Mesothelial cell of epicardium (in vitro differentiated cells): ENCODE data around the gene PIMREG. TPM values are rescaled to one million over a fixed set of nuclear protein-coding genes. Genes with fewer than 3 reads are reported as not detected.
A peak's percentile ranks its signal among the peaks of the same experiment; 100 is the strongest.

Source experiments
- DNase-seq, 2 experiments: peaks; one replicate each; pipeline ENCODE4 v3.0.0; 2021; ENCODE audit warnings: low spot score in 2 of 2; ENCODE audit not compliant: unreplicated experiment in 2 of 2
- H3K27ac Mint-ChIP-seq: 2 replicates; pipeline ENCODE4 v1.8.0; 2021; ENCODE audit warnings: mixed read lengths
- H3K27me3 Mint-ChIP-seq: 2 replicates; pipeline ENCODE4 v1.8.0; 2021; ENCODE audit warnings: low read depth, mixed read lengths
- H3K36me3 Mint-ChIP-seq: 2 replicates; pipeline ENCODE4 v1.8.0; 2021; ENCODE audit warnings: mixed read lengths
- H3K4me1 Mint-ChIP-seq: 2 replicates; pipeline ENCODE4 v1.8.0; 2021; ENCODE audit warnings: mixed read lengths
- H3K4me3 Mint-ChIP-seq: 2 replicates; pipeline ENCODE4 v1.8.0; 2021; ENCODE audit warnings: mild to moderate bottlenecking, moderate library complexity, mixed read lengths
- H3K9me3 Mint-ChIP-seq: 2 replicates; pipeline ENCODE4 v1.8.0; 2021; ENCODE audit warnings: mixed read lengths
- CTCF ChIP-seq: fragments of 200-600 bp; sonication (generic); IDR thresholded peaks from one replicate; pipeline ENCODE4 v1.5.0; 2021; ENCODE audit warnings: antibody characterized with exemption; ENCODE audit not compliant: unreplicated experiment
- total RNA-seq: library from RNA; stranded (reverse); gene quantifications from 3 replicates; pipeline ENCODE4 v1.2.1, GENCODE V29; 2021

The PIMREG gene
- 12.1 to 13.9 TPM (median 12.2 TPM) in 3 replicates for total RNA-seq

- H3K9me3 Mint-ChIP-seq, result no peaks in the 10 kb centered on the region
- H3K4me3 Mint-ChIP-seq, result peak within 1 kb of the TSS; percentile 90
These were observed at the start of gene PIMREG for GRCh38 chr17:6443692-6444570. Gene PIMREG, plus strand, starts transcription at chr17:6444455. Its CDS starts 656 bp downstream, at chr17:6445111.

GRCh38 chr17:6398955-6399354 lies 45.3 kb upstream of the PIMREG start:
- H3K27ac Mint-ChIP-seq, result no peak overlapping the region
- peaks cover 4% of the 10 kb centered on the region for H3K9me3 Mint-ChIP-seq
- H3K4me3 Mint-ChIP-seq, result no peak overlapping the region
- peaks cover 8% of the 10 kb centered on the region for H3K4me1 Mint-ChIP-seq
- peaks cover 7% of the 10 kb centered on the region for H3K27me3 Mint-ChIP-seq
- TF ChIP-seq CTCF, result no peak
- DNase-seq, result no peak
- H3K36me3 Mint-ChIP-seq, result no peaks in the 10 kb centered on the region

More at GRCh38 chr17:6443692-6444570, at the start of gene PIMREG:
- Mint-ChIP-seq H3K36me3 (peaks cover 7% of the 10 kb centered on the region), H3K27ac (peak within 1 kb of the TSS; percentile 97), H3K4me1 (peaks cover 9% of the 10 kb centered on the region), H3K27me3 (peaks cover 2% of the 10 kb centered on the region)
- DNase-seq, result peak; percentile 95 to 98
- no peak for TF ChIP-seq CTCF

GRCh38 chr17:6402258-6402657 lies 42.0 kb upstream of the PIMREG start:
- DNase-seq, result no peak
- no peak for TF ChIP-seq CTCF
- Mint-ChIP-seq H3K4me1 (no peaks in the 10 kb centered on the region), H3K27ac (no peak overlapping the region), H3K9me3 (peaks cover 4% of the 10 kb centered on the region), H3K36me3 (no peaks in the 10 kb centered on the region), H3K4me3 (no peak overlapping the region), H3K27me3 (peaks cover 8% of the 10 kb centered on the region)

- no peak overlapping the region for H3K27ac Mint-ChIP-seq
- TF ChIP-seq CTCF, result no peak
- H3K9me3 Mint-ChIP-seq, result no peaks in the 10 kb centered on the region
- peaks cover 15% of the 10 kb centered on the region for H3K27me3 Mint-ChIP-seq
- H3K36me3 Mint-ChIP-seq, result no peaks in the 10 kb centered on the region
- no peaks in the 10 kb centered on the region for H3K4me1 Mint-ChIP-seq
- H3K4me3 Mint-ChIP-seq, result no peak overlapping the region
- DNase-seq, result no peak
These were observed 36.0 kb upstream of the PIMREG start for GRCh38 chr17:6408276-6408675.

- H3K4me1 Mint-ChIP-seq, result no peaks in the 10 kb centered on the region
- H3K9me3 Mint-ChIP-seq, result no peaks in the 10 kb centered on the region
- H3K27me3 Mint-ChIP-seq, result peaks cover 13% of the 10 kb centered on the region
- no peak overlapping the region for H3K4me3 Mint-ChIP-seq
- no peaks in the 10 kb centered on the region for H3K36me3 Mint-ChIP-seq
- DNase-seq, result no peak
- TF ChIP-seq CTCF, result no peak
- no peak overlapping the region for H3K27ac Mint-ChIP-seq
These were observed 35.5 kb upstream of the PIMREG start for GRCh38 chr17:6408735-6409134.
